Neutrophil (primary cell): ENCODE data around the gene PRKN.
"Not testable (repeated sequence)": the region's sequence is repeated elsewhere in the genome, so short reads cannot be mapped to it uniquely, and the experiment has no call there.

Experiments used
- H3K27ac ChIP-seq: fragments of 200-600 bp; sonication (generic); 2 replicates; pipeline ENCODE4 v1.5.1; 2016; ENCODE audit warnings: mild to moderate bottlenecking, moderate library complexity
- H3K27me3 ChIP-seq: fragments of 200-600 bp; sonication (generic); 2 replicates; pipeline ENCODE4 v1.6.0; 2016; ENCODE audit warnings: mild to moderate bottlenecking
- H3K36me3 ChIP-seq: fragments of 200-600 bp; sonication (generic); 2 replicates; pipeline ENCODE4 v1.5.1; 2017
- H3K4me1 ChIP-seq, 2 experiments: fragments of 200-600 bp in 1 of 2; sonication (generic) in 1 of 2; 1 replicate in 1 of 2; 2 replicates in 1 of 2; pipeline versions ENCODE4 v1.5.1 to v1.6.1; 2013 to 2016; ENCODE audit warnings: low read depth in 1 of 2, low read length in 1 of 2, mild to moderate bottlenecking in 1 of 2, moderate library complexity in 1 of 2; ENCODE audit not compliant: control insufficient read depth in 1 of 2, insufficient read depth in 1 of 2
- H3K4me3 ChIP-seq, 2 experiments: fragments of 200-600 bp in 1 of 2; sonication (generic) in 1 of 2; 1 replicate in 1 of 2; 2 replicates in 1 of 2; pipeline ENCODE4 v1.5.1; 2013 to 2016; ENCODE audit warnings: low read depth in 1 of 2, low read length in 1 of 2, mild to moderate bottlenecking in 1 of 2, moderate library complexity in 1 of 2
- H3K9me3 ChIP-seq: fragments of 200-600 bp; sonication (generic); 2 replicates; pipeline ENCODE4 v1.5.1; 2016
- CTCF ChIP-seq: fragments of 200-600 bp; sonication (generic); IDR thresholded peaks from 2 replicates; pipeline ENCODE4 v1.5.1; 2016; ENCODE audit warnings: antibody characterized with exemption

Gene PRKN

GRCh38 chr6:161507375-161507774 is 1220.2 kb downstream of the PRKN start:
- Histone ChIP-seq H3K4me1 (no peaks in the 10 kb centered on the region), H3K27me3 (no peaks in the 10 kb centered on the region), H3K27ac (no peak overlapping the region), H3K4me3 (no peak overlapping the region), H3K36me3 (no peaks in the 10 kb centered on the region), H3K9me3 (no peaks in the 10 kb centered on the region)
- TF ChIP-seq CTCF, result no peak

- H3K4me1 ChIP-seq, result no peaks in the 10 kb centered on the region
- no peak for TF ChIP-seq CTCF
- no peak overlapping the region for H3K27ac ChIP-seq
- no peaks in the 10 kb centered on the region for H3K9me3 ChIP-seq
- no peaks in the 10 kb centered on the region for H3K27me3 ChIP-seq
- H3K4me3 ChIP-seq, result no peak overlapping the region
- H3K36me3 ChIP-seq, result no peaks in the 10 kb centered on the region
These were observed 1224.0 kb downstream of the PRKN start for GRCh38 chr6:161503570-161503969.

- Histone ChIP-seq H3K36me3 (no peaks in the 10 kb centered on the region), H3K27me3 (no peaks in the 10 kb centered on the region), H3K9me3 (no peaks in the 10 kb centered on the region), H3K27ac (no peak overlapping the region), H3K4me3 (no peak overlapping the region), H3K4me1 (no peaks in the 10 kb centered on the region)
- TF ChIP-seq CTCF, result no peak
These were observed 1228.7 kb downstream of the PRKN start for GRCh38 chr6:161498881-161499280.

- Histone ChIP-seq H3K36me3 (no peaks in the 10 kb centered on the region), H3K27ac (no peak overlapping the region), H3K4me1 (no peaks in the 10 kb centered on the region), H3K9me3 (no peaks in the 10 kb centered on the region), H3K4me3 (no peak overlapping the region), H3K27me3 (no peaks in the 10 kb centered on the region)
- TF ChIP-seq CTCF, result no peak
These were observed 1229.2 kb downstream of the PRKN start for GRCh38 chr6:161498359-161498758.

- no peaks in the 10 kb centered on the region for H3K36me3 ChIP-seq
- H3K27me3 ChIP-seq, result no peaks in the 10 kb centered on the region
- no peaks in the 10 kb centered on the region for H3K9me3 ChIP-seq
- TF ChIP-seq CTCF, result no peak
- H3K27ac ChIP-seq, result no peak overlapping the region
- H3K4me3 ChIP-seq, result no peak overlapping the region
- no peaks in the 10 kb centered on the region for H3K4me1 ChIP-seq
These were observed 1230.6 kb downstream of the PRKN start for GRCh38 chr6:161496941-161497340.

- not testable (repeated sequence) for H3K4me1 ChIP-seq, H3K27ac ChIP-seq, H3K36me3 ChIP-seq, H3K27me3 ChIP-seq, H3K4me3 ChIP-seq, H3K9me3 ChIP-seq
These were observed 1231.3 kb downstream of the PRKN start for GRCh38 chr6:161496271-161496670.
